BE2C (cell line): ENCODE measurements around the gene HPSE2.

ENCODE experiments used
- DNase-seq: peaks from one replicate; pipeline ENCODE4 v3.0.0-alpha.2; 2020
- H3K27me3 ChIP-seq: fragments of 250-450 bp; sonication (Bioruptor Pico); 2 replicates; pipeline ENCODE4 v1.5.1; 2020; ENCODE audit warnings: mild to moderate bottlenecking
- H3K36me3 ChIP-seq: fragments of 250-450 bp; sonication (Bioruptor Pico); 2 replicates; pipeline ENCODE4 v1.5.1; 2020; ENCODE audit warnings: mild to moderate bottlenecking
- H3K4me1 ChIP-seq: fragments of 250-450 bp; sonication (Bioruptor Pico); 2 replicates; pipeline ENCODE4 v1.5.1; 2020
- H3K4me3 ChIP-seq: 2 replicates; pipeline ENCODE4 v1.5.1; 2011; ENCODE audit warnings: low read depth, low read length
- H3K9me3 ChIP-seq: fragments of 250-450 bp; sonication (Bioruptor Pico); 2 replicates; pipeline ENCODE4 v1.5.1; 2020
- CTCF ChIP-seq: IDR thresholded peaks from 2 replicates; pipeline ENCODE4 v1.5.1; 2012; ENCODE audit warnings: mild to moderate bottlenecking, low read depth, low read length

The HPSE2 gene

GRCh38 chr10:98929709-98930108 is 305.9 kb downstream of the HPSE2 start:
- Histone ChIP-seq H3K4me3 (no peak overlapping the region), H3K36me3 (no peaks in the 10 kb centered on the region), H3K9me3 (no peaks in the 10 kb centered on the region), H3K4me1 (no peaks in the 10 kb centered on the region), H3K27me3 (no peaks in the 10 kb centered on the region)
- no peak for TF ChIP-seq CTCF
- DNase-seq, result no peak

- no peak for DNase-seq
- Histone ChIP-seq H3K4me1 (no peaks in the 10 kb centered on the region), H3K36me3 (no peaks in the 10 kb centered on the region), H3K4me3 (no peak overlapping the region), H3K9me3 (no peaks in the 10 kb centered on the region), H3K27me3 (no peaks in the 10 kb centered on the region)
- TF ChIP-seq CTCF, result no peak
Measured at GRCh38 chr10:98925651-98926050, 310.0 kb downstream of the HPSE2 start.

- Histone ChIP-seq H3K9me3 (no peaks in the 10 kb centered on the region), H3K27me3 (no peaks in the 10 kb centered on the region), H3K4me1 (no peaks in the 10 kb centered on the region), H3K4me3 (no peak overlapping the region), H3K36me3 (no peaks in the 10 kb centered on the region)
- DNase-seq, result no peak
- TF ChIP-seq CTCF, result no peak
Measured at GRCh38 chr10:98924526-98924925, 311.1 kb downstream of the HPSE2 start.

- no peaks in the 10 kb centered on the region for H3K27me3 ChIP-seq
- DNase-seq, result no peak
- H3K4me1 ChIP-seq, result no peaks in the 10 kb centered on the region
- H3K36me3 ChIP-seq, result no peaks in the 10 kb centered on the region
- no peak overlapping the region for H3K4me3 ChIP-seq
- no peak for TF ChIP-seq CTCF
- H3K9me3 ChIP-seq, result no peaks in the 10 kb centered on the region
Measured at GRCh38 chr10:98921316-98921715, 314.3 kb downstream of the HPSE2 start.

GRCh38 chr10:98920807-98921206 is 314.8 kb downstream of the HPSE2 start:
- Histone ChIP-seq H3K27me3 (no peaks in the 10 kb centered on the region), H3K4me3 (no peak overlapping the region), H3K9me3 (no peaks in the 10 kb centered on the region), H3K36me3 (no peaks in the 10 kb centered on the region), H3K4me1 (no peaks in the 10 kb centered on the region)
- no peak for DNase-seq
- TF ChIP-seq CTCF, result no peak

- no peaks in the 10 kb centered on the region for H3K9me3 ChIP-seq
- H3K4me1 ChIP-seq, result no peaks in the 10 kb centered on the region
- TF ChIP-seq CTCF, result no peak
- H3K4me3 ChIP-seq, result no peak overlapping the region
- no peaks in the 10 kb centered on the region for H3K27me3 ChIP-seq
- no peaks in the 10 kb centered on the region for H3K36me3 ChIP-seq
- no peak for DNase-seq
Measured at GRCh38 chr10:98920360-98920759, 315.3 kb downstream of the HPSE2 start.
